ELF-1 (cell line): Measurements from ENCODE around the gene TOR4A.
A peak's percentile ranks its signal among the peaks of the same experiment; 100 is the strongest.

Experiments used
- DNase-seq: peaks from one replicate; pipeline ENCODE4 v3.0.0-alpha.2; 2016; ENCODE audit warnings: low read depth, low spot score

Gene TOR4A

DNA sequence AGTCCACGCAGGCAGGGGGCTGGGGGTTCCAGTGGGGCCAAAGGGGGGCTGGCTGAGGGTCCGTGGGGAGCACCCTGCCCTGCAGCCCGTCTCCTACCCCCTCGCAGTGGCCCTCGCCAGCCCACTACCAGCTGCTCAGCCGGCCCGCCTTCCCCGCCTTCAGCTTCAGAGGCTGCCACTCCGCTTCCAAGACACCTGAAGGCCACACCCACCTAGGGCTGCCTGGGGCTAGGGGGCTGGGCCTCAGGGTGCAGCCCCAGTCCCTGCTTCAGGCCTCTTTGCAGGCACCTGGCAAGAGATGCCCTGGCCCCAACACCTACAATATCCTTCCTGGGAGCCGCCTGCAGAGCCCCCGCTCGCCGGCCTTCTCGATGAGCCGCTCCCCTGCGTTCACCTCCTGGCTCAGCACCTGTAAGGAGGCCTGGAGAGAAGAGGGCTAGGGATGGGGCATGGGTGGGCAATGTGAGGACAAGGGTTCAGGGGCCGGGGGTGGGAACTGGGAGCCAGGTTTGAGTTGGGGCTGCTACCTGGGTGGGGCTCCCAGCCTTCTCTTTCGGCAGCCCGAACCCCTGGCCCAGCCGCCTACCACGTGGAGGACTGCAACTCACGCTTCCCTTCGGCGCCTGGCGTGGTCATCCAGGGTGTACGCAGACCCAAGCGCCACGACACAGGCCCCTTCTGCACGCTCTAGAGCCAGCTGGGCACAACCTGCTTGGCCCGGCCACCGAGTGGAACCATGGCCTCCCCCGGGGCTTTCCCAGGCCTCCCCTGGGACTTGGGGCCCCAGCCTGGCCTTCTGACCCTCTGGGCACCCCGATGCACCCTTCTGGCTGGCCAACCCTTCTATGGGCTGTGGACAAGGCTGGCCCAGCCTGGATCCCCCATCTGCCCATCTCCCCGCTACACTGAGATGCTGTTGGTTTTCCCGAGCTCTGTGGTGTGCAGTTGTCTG, 24.7 kb upstream of the TOR4A start:
- DNase-seq = peak; percentile 39

DNA sequence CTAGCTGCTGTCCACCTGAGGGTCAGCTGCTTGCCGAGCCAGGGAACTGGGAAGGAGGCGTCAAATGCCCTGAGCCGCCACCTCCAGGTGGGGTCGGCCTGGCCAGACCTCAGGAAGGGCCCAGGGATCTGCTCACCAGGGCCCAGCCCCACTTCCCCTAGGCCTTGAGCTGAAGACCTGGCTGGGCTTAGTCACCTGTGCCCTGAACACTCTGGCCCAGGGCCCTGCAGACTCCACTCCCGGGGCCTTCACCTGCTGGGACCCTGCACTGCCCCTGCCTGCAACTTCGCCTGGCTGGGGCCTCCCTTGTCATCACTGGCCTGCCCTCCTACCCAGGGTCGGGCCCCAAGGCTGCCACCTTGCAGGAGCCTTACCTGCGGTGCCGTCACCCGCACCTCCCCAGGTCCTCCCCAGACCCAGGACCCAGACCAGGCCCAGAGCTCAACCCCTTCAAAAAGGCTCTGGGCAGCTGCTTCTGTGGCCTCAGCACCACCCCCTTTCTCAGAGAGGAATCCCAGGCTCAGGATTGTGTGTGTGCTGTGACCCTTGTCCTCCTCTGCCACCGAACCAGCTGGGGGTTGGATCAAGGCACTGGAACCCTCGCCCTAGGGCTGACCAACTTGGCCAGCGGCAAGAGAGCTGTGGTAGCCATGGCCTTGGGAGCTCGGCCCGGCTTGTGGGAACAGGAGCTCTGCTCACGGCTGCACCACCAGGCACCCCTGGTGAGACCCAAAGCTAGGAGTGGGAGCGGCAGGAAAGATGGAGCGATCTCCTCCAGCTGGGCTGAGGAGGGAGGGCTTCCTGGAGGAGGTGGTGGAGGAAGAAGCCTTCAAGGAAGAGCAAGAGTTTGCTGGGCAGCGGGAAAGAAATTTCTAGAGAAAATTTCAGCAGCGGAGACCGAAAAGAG, 23.6 kb upstream of the TOR4A start:
- no peak for DNase-seq

DNA sequence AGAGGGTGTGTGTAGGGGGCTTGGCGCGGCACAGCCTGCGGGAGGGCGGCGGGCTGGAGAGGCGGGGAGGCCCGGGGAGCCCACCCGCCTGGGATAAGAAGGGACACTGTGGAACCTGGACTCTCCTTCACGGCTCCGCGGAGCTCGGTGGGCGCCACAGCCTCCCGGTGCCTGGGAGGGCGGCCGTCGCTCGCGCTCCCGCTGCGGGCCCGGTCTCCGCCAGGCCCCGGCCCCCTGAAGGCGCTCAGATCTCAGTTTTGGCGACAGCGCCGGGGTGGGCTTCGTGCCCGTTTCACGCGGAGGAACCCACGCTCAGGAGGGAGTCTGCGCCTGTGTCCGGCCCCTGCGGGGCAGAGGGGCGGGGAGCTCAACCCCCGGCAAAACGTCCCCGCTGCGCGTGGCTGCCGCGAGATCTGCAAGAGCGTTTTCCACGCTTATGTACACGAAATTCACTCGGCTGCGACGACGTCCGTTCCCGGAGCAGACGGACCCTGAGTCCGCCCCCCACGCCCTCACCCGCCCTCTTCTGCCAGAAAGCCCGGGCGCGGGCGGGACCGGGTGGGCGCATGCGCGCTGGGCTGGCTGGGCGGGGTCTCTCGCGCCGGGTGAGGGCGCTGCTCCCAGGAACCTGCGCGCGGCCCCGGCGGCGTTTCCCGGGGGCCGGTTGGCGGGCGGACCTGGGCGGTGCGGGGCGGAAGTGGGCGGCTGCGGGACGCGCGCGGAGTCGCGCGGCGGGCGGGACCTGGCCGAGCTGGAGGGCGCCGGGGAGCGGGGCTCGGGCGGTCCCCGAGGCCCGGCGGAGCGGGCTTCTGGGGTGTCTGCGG, 22.7 kb upstream of the TOR4A start, which contains the start of gene NELFB:
Gene NELFB, plus strand, starts transcription at position 704 of the 824 bp plus-strand sequence.
- peak; percentile 88 for DNase-seq

DNA sequence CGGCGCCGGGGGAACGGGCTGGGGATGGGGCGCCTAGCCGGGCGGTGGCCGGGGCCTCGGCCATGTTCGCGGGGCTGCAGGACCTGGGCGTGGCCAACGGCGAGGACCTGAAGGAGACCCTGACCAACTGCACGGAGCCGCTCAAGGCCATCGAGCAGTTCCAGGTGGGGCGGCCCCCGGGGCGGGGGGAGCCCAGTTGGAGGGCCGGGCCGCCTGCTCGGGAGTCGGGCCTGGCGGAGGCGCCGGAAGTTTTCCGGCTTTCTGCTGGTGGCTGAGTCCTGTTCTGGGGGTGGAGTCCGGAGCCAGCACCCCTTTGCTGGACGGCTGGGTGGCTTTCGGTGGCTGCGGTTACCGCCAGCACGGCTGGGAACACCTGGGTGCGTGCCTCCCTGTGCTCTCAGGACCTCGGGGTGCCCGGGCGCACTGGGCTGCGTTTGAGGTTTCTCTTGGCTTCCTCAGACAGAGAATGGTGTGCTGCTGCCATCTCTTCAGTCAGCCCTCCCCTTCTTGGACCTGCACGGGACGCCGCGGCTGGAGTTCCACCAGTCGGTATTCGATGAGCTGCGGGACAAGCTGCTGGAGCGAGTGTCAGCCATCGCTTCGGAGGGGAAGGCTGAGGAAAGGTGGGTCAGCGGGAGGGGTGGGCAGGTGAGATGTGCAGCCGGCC, 21.9 kb upstream of the TOR4A start:
- DNase-seq = no peak

DNA sequence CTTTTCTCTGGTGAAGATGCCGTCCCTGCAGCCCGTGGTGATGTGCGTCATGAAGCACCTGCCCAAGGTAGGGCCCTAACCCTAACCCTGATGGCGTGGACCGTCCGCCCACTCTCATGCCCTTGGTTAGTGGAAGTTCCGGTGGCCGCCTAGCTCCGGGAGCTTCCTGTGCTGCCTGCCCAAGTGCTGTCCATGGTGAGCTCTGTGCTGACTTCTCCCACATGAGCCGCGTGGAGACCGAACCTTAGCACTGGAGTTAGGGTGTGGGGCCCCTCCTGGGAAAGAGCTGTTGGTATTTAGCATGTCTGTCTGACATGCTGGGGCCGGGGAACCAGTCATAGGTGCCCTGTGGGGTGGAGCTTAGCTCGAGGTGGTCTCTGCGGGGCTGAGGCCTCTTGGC, 21.2 kb upstream of the TOR4A start:
- no peak for DNase-seq

DNA sequence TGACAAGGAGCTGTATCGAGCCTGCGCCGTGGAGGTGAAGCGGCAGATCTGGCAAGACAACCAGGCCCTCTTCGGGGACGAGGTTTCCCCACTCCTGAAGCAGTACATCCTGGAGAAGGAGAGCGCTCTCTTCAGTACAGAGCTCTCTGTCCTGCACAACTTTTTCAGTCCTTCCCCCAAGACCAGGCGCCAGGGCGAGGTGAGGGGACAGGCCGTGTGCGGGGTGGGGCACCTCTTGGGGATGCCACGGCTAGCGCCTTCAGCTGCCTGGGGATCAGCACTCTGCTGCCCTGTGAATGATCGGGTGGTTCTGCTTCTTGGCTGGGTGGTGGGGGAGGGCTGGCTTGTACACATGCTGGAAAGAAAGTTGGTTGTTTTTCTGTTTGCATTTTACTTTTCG, 20.7 kb upstream of the TOR4A start:
- no peak for DNase-seq

DNA sequence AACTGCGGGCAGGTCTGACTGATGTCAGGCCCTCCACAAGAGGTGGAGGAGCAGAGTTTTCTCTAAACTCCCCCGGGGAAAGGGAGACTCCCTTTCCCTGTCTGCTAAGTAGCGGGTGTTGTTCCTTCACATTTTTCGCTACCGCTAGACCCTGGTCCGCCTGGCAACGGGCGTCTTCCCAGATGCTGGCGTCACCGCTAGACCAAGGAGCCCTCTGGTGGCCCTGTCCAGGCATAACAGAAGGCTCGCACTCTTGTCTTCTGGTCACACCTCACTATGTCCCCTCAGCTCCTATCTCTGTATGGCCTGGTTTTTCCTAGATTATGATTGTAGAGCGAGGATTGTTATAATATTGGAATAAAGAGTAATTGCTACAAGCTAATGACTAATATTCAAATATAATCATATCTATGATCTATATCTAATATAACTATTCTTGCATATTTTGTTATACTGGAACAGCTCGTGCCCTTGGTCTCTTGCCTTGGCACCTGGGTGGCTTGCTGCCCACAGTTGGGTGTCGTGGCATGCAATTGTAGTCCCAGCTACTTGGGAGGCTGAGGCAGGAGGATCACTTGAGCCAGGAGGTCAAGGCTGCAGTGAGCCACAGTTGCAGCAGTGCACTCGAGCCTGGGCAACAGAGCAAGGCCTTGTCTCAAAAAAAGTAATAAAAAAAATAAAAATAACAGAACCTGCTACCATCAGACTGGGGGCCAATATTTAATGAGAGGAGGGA, 15.2 kb upstream of the TOR4A start:
- peak; percentile 64 for DNase-seq

DNA sequence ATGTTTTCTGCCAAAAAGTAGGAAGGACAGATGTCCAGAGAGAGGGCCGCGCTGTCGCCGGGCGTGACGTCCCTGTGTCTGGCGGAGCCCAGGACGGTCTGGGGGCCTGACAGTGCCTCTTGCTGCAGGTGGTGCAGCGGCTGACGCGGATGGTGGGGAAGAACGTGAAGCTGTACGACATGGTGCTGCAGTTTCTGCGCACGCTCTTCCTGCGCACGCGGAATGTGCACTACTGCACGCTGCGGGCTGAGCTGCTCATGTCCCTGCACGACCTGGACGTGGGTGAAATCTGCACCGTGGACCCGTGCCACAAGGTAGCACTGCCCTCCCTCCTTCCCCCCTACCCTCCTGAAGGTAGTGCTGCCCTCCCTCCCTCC, 14.6 kb upstream of the TOR4A start:
- no peak for DNase-seq

DNA sequence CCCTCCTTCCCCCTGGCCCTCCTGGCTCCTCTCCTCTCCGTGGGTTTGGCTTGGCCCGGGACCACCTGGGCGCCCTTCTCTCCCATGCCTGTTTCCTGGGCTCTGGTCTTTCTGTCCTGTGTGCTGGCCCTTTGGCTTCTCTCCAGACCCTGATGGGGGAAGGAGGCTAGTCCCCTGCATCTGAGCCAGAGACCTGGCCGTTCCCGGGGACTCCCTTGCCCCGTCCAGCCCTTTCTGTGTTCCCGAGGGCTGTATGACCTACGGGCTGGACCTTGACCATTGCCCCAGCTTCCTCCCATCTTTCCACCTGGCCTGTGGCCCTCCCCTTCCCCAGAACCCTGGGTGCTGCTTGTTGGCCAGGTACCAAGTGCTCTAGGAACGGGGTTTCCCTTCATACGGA, 14.0 kb upstream of the TOR4A start:
- no peak for DNase-seq

DNA sequence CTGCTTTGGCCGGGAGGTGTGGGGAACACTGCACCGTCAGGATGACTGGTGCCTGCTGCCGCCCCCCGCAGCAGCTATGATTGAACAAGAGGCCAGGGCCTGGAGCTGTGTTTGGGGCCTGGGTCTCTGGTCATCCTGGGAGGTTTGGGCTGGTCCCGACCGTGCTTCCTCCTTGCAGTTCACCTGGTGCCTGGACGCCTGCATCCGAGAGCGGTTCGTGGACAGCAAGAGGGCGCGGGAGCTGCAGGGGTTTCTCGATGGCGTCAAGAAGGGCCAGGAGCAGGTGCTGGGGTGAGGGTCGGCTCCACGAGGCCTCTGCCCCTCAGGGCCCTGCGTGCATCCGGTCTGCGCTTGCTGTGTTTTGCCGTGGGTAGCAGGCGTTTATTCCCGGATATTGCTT, 13.5 kb upstream of the TOR4A start:
- DNase-seq = no peak

DNA sequence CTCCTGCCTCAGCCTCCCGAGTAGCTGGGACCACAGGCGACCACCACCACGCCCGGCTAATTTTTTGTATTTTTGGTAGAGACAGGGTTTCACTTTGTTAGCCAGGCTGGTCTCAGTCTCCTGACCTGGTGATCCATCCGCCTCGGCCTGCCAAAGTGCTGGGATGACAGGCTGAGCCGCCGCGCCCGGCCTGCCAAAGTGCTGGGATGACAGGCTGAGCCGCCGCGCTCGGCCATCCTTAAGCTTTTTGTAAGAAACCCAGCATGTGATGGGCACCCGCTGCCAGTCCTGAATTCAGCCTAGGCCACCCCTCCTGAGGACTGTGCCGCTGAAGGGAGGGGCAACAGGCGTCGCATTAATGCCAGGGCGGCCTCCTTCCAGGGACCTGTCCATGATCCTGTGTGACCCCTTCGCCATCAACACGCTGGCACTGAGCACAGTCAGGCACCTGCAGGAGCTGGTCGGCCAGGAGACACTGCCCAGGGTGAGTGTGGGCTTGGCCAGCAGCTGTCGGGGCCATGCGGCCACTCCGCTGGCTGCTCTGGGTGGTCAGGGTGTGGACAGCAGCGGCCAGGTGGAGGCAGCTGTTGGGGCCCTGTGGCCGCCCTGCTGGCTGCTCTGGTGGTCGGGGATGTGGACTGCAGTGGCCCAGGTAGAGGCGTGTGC, 11.9 kb upstream of the TOR4A start:
- no peak for DNase-seq

DNA sequence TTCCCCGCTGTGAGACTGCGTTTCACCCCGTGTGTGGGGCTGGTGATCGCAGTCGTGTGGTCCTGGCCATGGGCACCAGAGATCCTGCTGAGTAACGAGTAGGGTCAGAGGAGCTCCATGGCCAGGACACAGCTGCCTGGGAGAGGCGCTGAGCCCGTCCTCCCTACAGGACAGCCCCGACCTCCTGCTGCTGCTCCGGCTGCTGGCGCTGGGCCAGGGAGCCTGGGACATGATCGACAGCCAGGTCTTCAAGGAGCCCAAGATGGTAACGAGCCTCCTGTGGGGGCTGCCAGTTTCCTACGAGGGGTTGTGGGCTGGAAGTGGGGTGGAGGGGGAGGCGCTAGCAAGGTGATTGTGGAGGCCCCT, 11.4 kb upstream of the TOR4A start:
- DNase-seq = no peak

DNA sequence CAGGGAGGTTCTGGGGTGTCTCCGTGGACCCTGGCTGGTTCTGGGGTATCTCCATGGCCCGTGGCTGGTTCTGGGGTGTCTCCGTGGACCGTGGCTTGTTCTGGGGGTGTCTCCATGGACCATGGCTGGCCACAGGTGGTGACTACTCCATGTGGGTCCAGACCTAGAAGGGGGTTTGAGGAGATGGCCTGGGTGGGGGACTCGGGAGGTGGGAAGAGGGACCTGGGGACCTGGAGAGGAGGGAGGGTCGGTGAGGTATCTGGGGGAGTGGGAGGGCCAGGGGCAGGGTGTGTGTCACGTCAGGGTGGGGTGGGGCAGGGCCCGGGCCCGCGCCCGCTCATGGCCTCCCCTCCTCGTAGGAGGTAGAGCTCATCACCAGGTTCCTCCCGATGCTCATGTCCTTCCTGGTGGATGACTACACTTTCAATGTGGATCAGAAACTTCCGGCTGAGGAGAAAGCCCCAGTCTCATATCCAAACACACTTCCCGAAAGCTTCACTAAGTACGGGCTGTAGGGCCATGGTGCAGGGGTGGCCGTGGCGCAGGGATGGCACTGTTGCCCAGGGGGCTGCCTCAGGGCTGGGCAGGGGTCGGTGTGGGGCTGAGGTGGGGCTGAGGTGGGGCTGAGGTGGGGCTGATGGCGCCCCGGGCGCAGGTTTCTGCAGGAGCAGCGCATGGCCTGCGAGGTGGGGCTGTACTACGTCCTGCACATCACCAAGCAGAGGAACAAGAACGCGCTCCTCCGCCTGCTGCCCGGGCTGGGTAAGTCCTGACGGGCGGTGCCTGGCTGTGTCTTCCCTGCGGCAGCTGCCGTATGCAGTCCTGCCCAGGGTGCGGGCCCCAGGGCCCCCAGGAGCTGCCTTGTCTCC, 10.7 kb upstream of the TOR4A start:
- no peak for DNase-seq

DNA sequence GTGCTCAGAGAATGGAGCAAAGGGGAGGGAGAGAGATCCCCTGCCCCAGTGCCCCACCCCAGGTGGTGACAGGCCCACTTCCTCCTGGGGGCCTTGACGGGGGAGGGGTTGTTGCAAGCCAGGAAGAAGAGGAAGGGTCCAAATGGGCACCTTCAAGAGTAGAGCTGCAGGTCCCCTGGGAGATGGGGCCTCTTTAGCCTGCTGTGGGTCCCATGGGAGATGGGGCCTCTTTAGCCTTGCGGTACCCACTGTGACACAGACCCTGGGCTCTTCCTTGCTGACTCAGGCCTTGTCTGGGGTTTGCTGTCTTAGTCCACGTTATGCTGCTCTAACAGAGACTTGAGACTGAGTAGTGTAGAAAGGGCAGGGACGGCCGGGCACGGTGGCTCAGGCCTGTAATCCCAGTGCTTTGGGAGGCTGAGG, 9.6 kb upstream of the TOR4A start:
- no peak for DNase-seq

DNA sequence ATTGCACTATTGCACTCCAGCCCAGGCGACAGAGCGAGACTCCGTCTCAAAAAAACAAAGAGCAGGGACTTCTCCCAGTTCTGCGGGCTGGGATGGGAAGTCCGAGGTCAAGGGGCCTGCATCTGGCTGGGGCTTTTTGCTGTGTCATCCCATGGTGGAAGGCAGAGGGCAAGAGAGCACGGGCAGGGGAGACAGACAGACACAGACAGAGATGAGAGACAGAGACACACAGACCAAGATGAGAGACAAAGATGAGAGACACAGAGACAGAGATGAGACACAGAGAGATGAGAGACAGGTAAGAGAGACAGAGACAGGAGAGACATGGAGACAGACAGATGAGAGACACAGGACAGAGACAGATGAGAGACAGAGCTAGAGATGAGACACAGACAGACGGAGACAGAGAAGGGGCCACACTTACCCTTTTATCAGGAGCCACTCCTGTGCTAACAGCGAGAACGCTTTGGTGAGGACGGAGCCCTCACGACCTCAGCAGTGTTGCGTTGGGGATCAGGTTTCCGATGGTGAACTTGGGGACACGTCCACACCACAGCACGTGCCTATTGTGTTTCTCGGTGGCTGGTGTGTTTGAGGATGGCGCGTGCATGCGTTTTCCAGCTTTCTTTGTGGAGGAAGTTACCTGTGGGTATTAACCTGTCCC, 8.9 kb upstream of the TOR4A start:
- DNase-seq = no peak

DNA sequence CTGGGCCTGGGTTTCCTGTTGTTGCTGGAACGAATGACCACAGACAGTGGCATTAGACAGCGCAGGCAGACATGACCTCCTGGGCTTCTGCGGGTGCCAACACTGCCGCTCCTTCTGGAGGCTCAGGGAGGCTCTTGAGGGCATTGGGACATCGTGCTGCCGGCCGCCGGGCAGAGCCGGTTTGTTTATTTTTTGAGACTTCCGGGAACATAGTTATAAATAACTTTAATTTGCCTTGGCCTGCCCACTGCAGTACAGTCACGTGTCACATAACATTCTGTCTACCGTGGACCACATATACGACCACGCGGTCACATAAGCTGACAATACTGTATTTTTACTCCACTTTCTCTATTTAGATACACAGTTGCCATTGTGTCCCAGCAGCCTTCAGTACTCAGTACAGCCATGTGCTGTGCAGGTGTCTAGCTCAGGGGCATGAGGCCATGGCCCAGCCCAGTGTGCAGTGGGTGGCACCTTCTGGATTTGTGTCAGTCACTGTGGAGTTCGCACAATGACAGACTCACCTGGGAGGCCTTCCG, 8.2 kb upstream of the TOR4A start:
- no peak for DNase-seq

DNA sequence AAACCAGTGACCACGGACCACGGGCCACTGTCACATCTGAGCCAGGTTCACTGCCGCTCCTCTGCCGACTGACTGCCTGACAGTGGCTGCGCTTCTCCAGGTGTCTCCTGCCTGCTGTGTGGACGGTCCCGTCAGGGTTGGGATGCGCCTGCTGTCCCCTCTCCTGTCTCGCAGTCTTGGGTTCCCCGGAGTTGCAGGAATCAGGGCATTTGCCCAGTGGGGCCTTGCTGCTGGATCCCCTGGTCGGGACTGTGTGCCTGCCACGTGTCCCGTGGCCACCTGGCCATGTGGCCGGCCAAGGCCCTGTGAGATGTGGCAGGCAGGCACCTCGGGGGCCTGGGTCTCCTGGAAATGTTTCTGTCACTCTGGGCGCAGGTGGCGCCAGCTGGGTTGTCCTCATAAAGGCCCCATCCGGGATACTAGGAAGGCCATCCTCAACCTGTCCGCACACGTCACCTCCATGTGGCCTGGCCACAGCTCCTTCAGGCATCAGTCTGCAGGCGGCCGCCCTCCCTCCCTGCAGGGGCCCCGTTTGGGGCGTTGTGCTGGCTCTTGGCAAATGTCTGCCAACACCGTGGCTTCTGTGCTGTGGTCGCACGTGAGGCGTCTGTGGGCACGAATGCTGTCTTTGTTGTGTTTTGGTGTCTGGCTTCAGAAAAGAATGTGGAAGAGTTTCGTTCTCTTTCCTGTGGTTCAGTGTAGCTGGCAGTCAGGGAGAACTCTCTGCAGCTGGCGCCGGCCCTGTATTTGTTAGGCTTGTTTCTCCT, 6.4 kb upstream of the TOR4A start:
- DNase-seq = no peak
